ENCODE data around the gene USP10. TPM values are rescaled to one million over a fixed set of nuclear protein-coding genes. Genes with fewer than 3 reads are reported as not detected.

The USP10 gene
- total RNA-seq, 2 experiments from 2014 or later = 93.9 to 95.2 TPM

DNA sequence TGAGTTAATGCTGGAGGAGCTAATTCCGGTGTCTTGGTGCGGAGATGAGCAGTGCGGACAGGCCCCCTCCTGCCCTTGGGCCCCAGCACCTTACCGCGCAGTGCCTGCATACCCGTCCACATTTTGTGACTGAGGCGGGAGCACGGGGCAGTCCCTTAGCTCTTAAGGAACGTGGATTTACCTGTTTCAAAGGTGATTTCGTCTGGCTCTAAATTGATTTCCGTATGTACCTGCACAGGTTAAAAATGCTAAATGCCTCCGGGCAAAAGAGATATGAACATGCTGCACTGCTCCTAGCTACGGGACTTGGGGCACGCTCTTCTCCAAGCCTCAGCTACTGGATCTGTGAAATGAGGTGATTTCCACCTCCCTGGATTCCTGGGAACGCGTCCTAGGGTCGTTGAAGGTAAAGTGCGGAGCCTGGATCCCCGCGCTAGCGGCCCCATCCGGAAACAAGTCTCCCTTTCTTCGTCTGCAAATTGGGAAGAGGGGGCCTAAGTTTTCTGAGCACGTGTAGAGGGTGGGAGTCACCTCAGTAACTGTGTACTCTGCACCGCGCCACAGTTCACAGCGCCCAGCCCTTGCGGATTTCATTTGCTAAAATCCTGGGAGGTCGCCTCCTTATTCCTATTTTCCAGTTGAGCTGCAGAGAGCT is 119.3 kb downstream of the USP10 start:
- intact Hi-C loops (cut with micrococcal nuclease) = no loop called here
- Mint-ChIP-seq H3K27me3 (ENCODE audit: low read depth) (peaks cover 5% of the 10 kb centered on the region), H3K4me3 (no peak overlapping the region), H3K9me3 (no peaks in the 10 kb centered on the region), H3K27ac (no peak overlapping the region), H3K36me3 (ENCODE audit: low read depth) (no peaks in the 10 kb centered on the region), H3K4me1 (ENCODE audit: low read depth) (peaks cover 13% of the 10 kb centered on the region)
- CTCF ChIA-PET = interaction anchor here (0.6 to 2.8 kb wide), 4 partner anchors 24 to 81 kb away, joined by 3 to 11 read pairs (median 3); no protein-coding TSS in a partner anchor
- DNase-seq = no peak

DNA sequence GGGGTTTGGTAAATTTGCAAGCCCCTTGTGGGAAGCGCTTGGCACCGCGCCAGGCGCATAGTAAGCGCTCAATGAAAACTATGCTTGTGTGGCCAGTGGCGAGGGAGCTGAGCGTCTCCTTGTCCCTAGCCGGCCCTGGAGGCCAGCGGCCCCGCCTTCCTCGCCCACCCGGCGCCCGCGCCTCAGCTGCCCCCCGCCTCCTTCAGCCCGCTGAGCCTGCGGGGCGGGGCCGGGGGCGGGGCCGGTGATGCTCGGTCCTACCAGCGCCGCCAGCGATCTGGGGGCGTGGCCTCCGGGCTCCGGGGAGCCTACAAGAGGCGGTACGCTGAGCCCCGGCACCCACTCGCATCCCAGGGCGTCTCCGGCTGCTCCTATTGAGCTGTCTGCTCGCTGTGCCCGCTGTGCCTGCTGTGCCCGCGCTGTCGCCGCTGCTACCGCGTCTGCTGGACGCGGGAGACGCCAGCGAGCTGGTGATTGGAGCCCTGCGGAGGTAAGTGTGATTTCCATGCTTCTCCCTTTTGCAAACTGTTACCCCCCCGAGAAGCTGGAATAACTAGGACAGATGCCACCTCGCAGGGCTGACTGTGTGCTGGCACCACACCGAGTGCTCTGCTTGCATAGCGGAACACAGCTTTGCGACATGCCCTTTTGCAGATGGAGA is 120.0 kb downstream of the USP10 start, which contains the start of gene CRISPLD2:
Gene CRISPLD2 (plus strand): TSS at position 342 of the 661 bp plus-strand sequence. CDS start 18,511 bp downstream, outside the sequence.
- Mint-ChIP-seq H3K4me3 (peak within 1 kb of the TSS; percentile 62), H3K27ac (no peak within 1 kb of the TSS), H3K27me3 (ENCODE audit: low read depth) (peaks cover 5% of the 10 kb centered on the region), H3K4me1 (ENCODE audit: low read depth) (peaks cover 13% of the 10 kb centered on the region), H3K9me3 (no peaks in the 10 kb centered on the region), H3K36me3 (ENCODE audit: low read depth) (no peaks in the 10 kb centered on the region)
- peak; percentile 87 for DNase-seq
- intact Hi-C loops (cut with micrococcal nuclease) = no loop called here
- CTCF ChIA-PET = interaction anchor here (1.1 to 2.8 kb wide), 3 partner anchors 24 to 82 kb away, joined by 3 to 11 read pairs (median 3); no protein-coding TSS in a partner anchor

DNA sequence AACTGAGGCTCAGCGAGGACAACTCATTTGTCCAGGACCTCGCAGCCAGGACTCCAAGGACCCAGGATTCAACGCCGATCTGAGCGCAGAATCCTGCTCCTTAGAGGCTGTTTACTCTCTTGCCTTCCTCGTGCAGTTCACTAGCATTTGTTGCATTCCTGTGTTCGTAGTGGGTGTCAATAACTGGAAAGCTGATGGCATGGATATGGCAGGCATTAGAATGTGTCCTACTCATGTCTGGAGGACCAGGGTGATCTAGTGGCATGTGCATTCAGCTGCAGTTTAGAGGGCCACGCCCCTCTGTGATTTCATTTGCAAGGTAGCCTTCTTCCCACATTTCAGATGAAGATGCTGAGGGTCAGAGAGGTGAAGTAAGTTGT is 120.5 kb downstream of the USP10 start:
- peak overlapping the region; percentile 62 for H3K4me3 Mint-ChIP-seq
- H3K27ac Mint-ChIP-seq = no peak overlapping the region
- intact Hi-C loops (cut with micrococcal nuclease) = no loop called here
- no peaks in the 10 kb centered on the region for H3K36me3 Mint-ChIP-seq (ENCODE audit: low read depth)
- H3K27me3 Mint-ChIP-seq (ENCODE audit: low read depth) = peaks cover 5% of the 10 kb centered on the region
- H3K9me3 Mint-ChIP-seq = no peaks in the 10 kb centered on the region
- CTCF ChIA-PET = interaction anchor here (1.1 to 2.8 kb wide), 2 partner anchors 25 to 67 kb away, joined by 3 to 11 read pairs; no protein-coding TSS in a partner anchor
- H3K4me1 Mint-ChIP-seq (ENCODE audit: low read depth) = peaks cover 13% of the 10 kb centered on the region
- DNase-seq = no peak

- H3K9me3 Mint-ChIP-seq = no peaks in the 10 kb centered on the region
- H3K27me3 Mint-ChIP-seq (ENCODE audit: low read depth) = peaks cover 5% of the 10 kb centered on the region
- H3K4me1 Mint-ChIP-seq (ENCODE audit: low read depth) = peaks cover 13% of the 10 kb centered on the region
- intact Hi-C loops (cut with micrococcal nuclease) = no loop called here
- H3K4me3 Mint-ChIP-seq = no peak overlapping the region
- CTCF ChIA-PET = interaction anchor here (2.8 kb wide), 1 partner anchor 67 kb away, joined by 11 read pairs; no protein-coding TSS in a partner anchor
- H3K27ac Mint-ChIP-seq = no peak overlapping the region
- no peak for DNase-seq
- no peaks in the 10 kb centered on the region for H3K36me3 Mint-ChIP-seq (ENCODE audit: low read depth)
These were observed 121.0 kb downstream of the USP10 start for GRCh38 chr16:84820771-84821170.

GRCh38 chr16:84821179-84821578 is 121.4 kb downstream of the USP10 start:
- no peak for DNase-seq
- Mint-ChIP-seq H3K36me3 (ENCODE audit: low read depth) (no peaks in the 10 kb centered on the region), H3K27ac (no peak overlapping the region), H3K27me3 (ENCODE audit: low read depth) (peaks cover 5% of the 10 kb centered on the region), H3K9me3 (no peaks in the 10 kb centered on the region), H3K4me3 (no peak overlapping the region), H3K4me1 (ENCODE audit: low read depth) (peaks cover 13% of the 10 kb centered on the region)
- intact Hi-C loops (cut with micrococcal nuclease) = no loop called here
- CTCF ChIA-PET = interaction anchor here (2.8 kb wide), 1 partner anchor 68 kb away, joined by 11 read pairs; no protein-coding TSS in a partner anchor

GRCh38 chr16:84821728-84822689 is 122.2 kb downstream of the USP10 start:
- DNase-seq = no peak
- Mint-ChIP-seq H3K27me3 (ENCODE audit: low read depth) (peaks cover 5% of the 10 kb centered on the region), H3K27ac (no peak overlapping the region), H3K4me1 (ENCODE audit: low read depth) (peaks cover 13% of the 10 kb centered on the region), H3K36me3 (ENCODE audit: low read depth) (no peaks in the 10 kb centered on the region), H3K9me3 (no peaks in the 10 kb centered on the region), H3K4me3 (no peak overlapping the region)
- intact Hi-C loops (cut with micrococcal nuclease) = no loop called here
- CTCF ChIA-PET = no interaction called here

GRCh38 chr16:84822990-84823389 is 123.2 kb downstream of the USP10 start:
- Mint-ChIP-seq H3K27me3 (ENCODE audit: low read depth) (peaks cover 5% of the 10 kb centered on the region), H3K4me1 (ENCODE audit: low read depth) (peaks cover 13% of the 10 kb centered on the region), H3K27ac (no peak overlapping the region), H3K9me3 (no peaks in the 10 kb centered on the region), H3K36me3 (ENCODE audit: low read depth) (no peaks in the 10 kb centered on the region), H3K4me3 (no peak overlapping the region)
- CTCF ChIA-PET = no interaction called here
- DNase-seq = no peak
- intact Hi-C loops (cut with micrococcal nuclease) = no loop called here

GRCh38 chr16:84823484-84823883 is 123.7 kb downstream of the USP10 start:
- CTCF ChIA-PET = interaction anchor here (1.1 kb wide), 1 partner anchor 70 kb away, joined by 4 read pairs; no protein-coding TSS in a partner anchor

DNA sequence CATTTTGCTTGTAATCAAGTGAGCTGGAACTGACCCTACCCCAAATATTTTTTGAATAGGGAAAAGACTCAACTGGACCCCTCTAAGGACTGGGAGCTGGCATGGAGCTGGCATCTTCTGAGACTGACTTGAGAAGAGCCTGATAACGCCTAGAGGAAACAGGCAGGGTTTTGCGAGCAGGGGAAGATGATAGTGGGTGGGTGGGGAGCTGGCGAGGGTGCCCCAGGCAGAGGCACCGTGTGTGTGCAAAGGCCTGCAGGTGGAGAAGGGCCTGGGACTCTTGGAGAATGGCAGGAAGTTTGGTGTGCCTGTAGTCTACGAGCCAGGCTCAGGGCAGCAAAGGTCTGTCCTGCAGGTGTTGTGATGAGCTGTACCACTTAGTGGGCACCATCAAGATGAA is 124.1 kb downstream of the USP10 start:
- no peak for DNase-seq
- H3K27ac Mint-ChIP-seq = no peak overlapping the region
- H3K9me3 Mint-ChIP-seq = no peaks in the 10 kb centered on the region
- no peak overlapping the region for H3K4me3 Mint-ChIP-seq
- intact Hi-C loops (cut with micrococcal nuclease) = no loop called here
- CTCF ChIA-PET = interaction anchor here (1.1 kb wide), 1 partner anchor 71 kb away, joined by 4 read pairs; no protein-coding TSS in a partner anchor
- H3K27me3 Mint-ChIP-seq (ENCODE audit: low read depth) = peaks cover 5% of the 10 kb centered on the region
- no peaks in the 10 kb centered on the region for H3K36me3 Mint-ChIP-seq (ENCODE audit: low read depth)
- H3K4me1 Mint-ChIP-seq (ENCODE audit: low read depth) = peaks cover 13% of the 10 kb centered on the region

More at GRCh38 chr16:84823484-84823883, 123.7 kb downstream of the USP10 start:
- no peak for DNase-seq
- no peak overlapping the region for H3K27ac Mint-ChIP-seq
- intact Hi-C loops (cut with micrococcal nuclease) = no loop called here
- H3K36me3 Mint-ChIP-seq (ENCODE audit: low read depth) = no peaks in the 10 kb centered on the region
- H3K4me3 Mint-ChIP-seq = no peak overlapping the region
- H3K9me3 Mint-ChIP-seq = no peaks in the 10 kb centered on the region
- peaks cover 13% of the 10 kb centered on the region for H3K4me1 Mint-ChIP-seq (ENCODE audit: low read depth)
- peaks cover 5% of the 10 kb centered on the region for H3K27me3 Mint-ChIP-seq (ENCODE audit: low read depth)

GRCh38 chr16:84825896-84826557 is 126.2 kb downstream of the USP10 start:
- intact Hi-C loops (cut with micrococcal nuclease) = no loop called here
- Mint-ChIP-seq H3K4me1 (ENCODE audit: low read depth) (peaks cover 4% of the 10 kb centered on the region), H3K4me3 (no peak overlapping the region), H3K9me3 (no peaks in the 10 kb centered on the region), H3K36me3 (ENCODE audit: low read depth) (no peaks in the 10 kb centered on the region), H3K27ac (no peak overlapping the region), H3K27me3 (ENCODE audit: low read depth) (peaks cover 1% of the 10 kb centered on the region)
- CTCF ChIA-PET = interaction anchor here (0.6 kb wide), 1 partner anchor 87 kb away, joined by 3 read pairs; no protein-coding TSS in a partner anchor
- DNase-seq = no peak

DNA sequence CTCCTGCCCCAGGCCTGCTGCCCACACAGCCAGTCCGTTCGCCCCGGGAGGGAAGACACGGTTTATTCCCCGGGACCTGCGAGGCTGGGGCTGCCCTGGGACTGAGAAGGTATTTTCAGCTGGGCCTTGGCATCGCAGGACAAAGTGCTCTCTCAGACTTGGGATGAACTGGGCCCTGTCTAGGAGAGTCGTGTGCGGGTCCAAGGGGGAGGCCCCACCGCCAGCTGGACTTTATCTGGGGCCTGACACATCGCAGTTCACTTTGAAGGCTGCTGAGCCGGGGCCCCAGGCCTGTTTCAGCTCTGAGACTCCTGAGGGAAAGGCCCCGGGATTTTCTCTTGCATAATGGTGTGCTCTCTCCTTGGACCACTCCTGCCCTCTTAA is 126.8 kb downstream of the USP10 start:
- Mint-ChIP-seq H3K27ac (no peak overlapping the region), H3K4me1 (ENCODE audit: low read depth) (no peaks in the 10 kb centered on the region), H3K9me3 (no peaks in the 10 kb centered on the region), H3K27me3 (ENCODE audit: low read depth) (no peaks in the 10 kb centered on the region), H3K4me3 (no peak overlapping the region), H3K36me3 (ENCODE audit: low read depth) (no peaks in the 10 kb centered on the region)
- intact Hi-C loops (cut with micrococcal nuclease) = no loop called here
- no peak for DNase-seq
- CTCF ChIA-PET = no interaction called here
